GM18526 (cell line): ENCODE results near the gene ENOPH1.

Experiments
- POLR2A ChIP-seq: IDR thresholded peaks from 3 replicates; pipeline ENCODE4 v1.6.1; 2011; ENCODE audit not compliant: insufficient read length; ENCODE audit errors: extremely low read depth

Gene ENOPH1

GRCh38 chr4:82489987-82490386 lies 59.6 kb downstream of the ENOPH1 start:
- TF ChIP-seq POLR2A: no peak

DNA sequence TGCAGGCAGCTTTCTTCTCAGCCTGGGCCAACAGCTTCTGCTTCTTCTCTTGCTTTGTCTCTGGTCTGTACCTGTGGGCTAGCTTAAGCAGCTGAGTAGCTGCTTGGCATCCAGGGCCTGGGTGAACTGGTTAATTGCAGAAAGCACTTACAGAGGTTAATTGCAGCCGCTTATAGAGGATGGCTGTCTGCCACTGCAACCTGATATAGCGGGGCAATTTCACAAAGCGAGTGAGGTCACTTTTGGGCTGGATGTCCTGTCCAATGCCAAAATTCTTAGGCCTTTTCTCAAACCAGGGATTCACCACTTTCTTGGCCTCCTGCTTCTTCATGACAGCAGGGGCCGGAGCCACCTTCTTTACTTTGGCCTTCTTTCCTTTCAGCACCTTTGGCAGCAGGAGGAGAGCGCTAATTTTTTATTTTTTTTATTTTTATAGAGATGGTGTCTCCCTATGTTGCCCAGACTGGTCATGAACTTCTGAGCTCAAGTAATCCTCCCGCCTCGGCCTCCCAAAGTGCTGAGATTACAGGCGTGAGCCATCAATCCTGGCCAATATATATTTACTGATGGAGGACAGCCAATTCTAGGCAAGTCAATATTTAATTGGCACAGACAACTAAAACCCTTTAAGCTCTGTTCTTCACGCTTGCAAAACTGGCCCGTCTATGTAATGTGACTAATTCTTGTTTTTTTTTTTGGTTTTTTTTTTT lies 61.0 kb downstream of the ENOPH1 start:
- TF ChIP-seq POLR2A: no peak

DNA sequence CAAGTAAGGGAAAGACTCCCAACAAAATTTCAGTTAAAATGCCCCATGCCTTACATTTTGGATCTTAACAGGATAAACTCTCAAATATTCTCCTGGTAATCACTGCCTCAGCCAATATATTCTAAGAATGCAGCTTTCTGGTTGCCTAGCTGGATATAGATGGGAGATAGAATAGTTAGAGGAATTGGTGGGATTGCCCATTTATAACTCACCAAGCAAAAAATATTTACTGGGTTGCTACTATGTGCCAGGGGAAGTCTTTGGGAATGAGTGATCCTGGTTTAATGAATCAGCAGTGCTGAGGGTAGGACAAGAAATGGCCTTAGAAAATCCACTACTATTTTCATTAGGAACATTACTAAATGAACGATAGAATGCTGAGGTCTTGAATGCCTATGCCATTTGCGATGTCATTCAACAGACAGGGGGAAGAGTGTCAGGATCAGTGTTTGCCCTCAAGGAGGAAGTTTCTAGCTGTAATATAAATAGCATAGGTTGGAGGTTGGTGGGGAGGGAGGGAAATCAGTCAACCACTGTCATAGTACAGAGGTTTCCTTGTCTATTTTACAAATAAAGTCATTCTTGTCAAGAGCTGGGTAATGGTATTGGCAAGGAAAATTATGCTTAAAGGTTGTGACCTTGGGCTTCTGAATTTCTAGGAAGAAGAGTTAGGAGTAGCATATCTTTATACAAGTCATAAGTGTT lies 63.5 kb downstream of the ENOPH1 start:
- TF ChIP-seq POLR2A: no peak

GRCh38 chr4:82495666-82496065 lies 65.3 kb downstream of the ENOPH1 start:
- TF ChIP-seq POLR2A: no peak

DNA sequence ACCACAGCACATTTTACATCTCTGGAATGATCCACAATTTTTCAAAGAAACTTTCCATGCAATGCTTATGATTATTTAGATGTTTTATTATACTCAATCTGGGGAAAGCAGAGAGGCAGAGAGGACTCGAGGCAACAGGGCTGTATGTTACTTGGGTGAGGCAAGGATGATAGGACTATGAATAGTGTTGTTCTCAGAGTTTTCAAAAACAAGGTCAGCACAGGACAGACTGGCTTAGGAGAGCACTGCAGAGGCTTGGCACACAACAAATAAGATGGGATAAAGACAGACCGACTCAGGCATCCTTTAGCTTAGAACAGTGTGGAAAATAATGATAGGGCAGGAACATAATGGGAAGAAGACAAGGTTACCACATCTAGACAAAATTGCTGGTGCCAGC lies 66.0 kb downstream of the ENOPH1 start:
- TF ChIP-seq POLR2A: no peak

DNA sequence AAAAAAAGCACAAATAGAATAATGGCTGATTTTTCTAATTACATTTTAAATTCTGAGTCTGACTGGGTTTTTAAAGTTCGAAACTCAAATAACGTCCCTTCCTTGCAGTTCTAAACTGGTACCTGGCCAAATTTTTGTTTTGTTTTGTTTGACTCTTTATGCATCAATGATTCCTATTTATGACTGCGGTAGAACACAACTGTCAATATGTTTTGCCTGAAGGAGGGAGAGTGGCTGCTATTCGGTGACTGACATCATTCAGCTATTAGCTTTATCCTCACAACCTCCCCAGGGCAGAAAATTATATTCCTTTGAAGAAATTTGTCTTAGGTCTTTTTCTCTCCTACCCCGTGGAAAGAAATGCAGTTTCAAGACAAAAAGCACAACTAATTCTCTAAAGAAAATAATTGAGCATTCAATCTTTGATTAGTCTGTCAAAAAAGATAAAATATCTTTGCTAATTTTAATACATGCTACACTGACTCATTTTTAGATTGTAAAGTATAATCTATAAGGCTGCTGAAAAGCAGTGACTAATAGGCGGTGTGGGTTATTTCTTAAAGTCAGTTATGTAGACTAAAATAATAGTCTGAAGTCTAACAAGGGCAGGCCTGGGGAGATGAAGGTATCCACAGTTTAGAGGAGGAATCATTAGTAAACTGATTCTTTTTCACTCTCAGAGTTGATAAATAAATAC lies 69.5 kb downstream of the ENOPH1 start:
- TF ChIP-seq POLR2A: no peak

- TF ChIP-seq POLR2A: no peak
Measured at GRCh38 chr4:82500435-82501153, 70.2 kb downstream of the ENOPH1 start.

DNA sequence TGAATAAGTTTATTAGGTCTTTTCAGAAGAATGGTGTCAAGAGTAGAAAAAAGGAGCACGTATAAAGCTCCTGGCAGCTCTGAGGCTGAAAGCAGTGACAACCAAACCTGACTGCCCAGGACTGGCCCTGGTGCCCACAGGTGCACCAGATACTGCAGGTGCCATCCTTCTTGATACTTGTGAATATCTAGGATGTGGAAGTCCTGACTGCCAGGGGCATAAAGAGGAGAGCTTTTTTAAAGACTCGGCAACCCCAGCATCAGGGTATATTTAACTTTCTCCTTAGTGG lies 70.7 kb downstream of the ENOPH1 start:
- no peak for TF ChIP-seq POLR2A

DNA sequence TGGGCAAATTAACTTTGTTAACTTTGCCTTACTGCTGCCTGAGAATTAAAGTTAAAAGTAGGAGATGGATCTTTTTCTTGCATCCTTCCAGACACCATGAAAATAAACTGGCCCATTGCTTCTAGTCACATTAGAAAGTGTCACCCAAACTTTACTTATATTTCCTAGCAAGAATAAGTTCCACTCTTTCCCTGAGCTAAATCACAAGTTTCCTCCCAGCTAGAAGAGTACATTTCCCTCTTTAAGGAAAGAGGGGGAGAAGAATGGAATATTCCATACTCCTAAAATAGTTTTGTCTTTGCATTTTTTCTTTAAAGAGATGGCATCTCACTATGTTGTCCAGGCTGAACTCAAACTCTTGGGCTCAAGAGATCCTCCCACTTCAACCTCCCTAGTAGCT lies 77.6 kb downstream of the ENOPH1 start:
- TF ChIP-seq POLR2A: no peak

GRCh38 chr4:82508806-82509428 lies 78.5 kb downstream of the ENOPH1 start:
- TF ChIP-seq POLR2A: no peak

- no peak for TF ChIP-seq POLR2A
Measured at GRCh38 chr4:82510216-82510615, 79.8 kb downstream of the ENOPH1 start.
